Measurements from ENCODE around the gene PPOX.

GRCh38 chr1:161179698-161180097 is 13.5 kb downstream of the PPOX start:
- no peak for TF ChIP-seq CTCF (IDR thresholded peaks at IDR 0.05; ENCODE audit: low read length)
- no peak for TF ChIP-seq EZH2 (IDR thresholded peaks at IDR 0.05; ENCODE audit: borderline replicate concordance, low read length)

Measured in OCI-LY1 (cell line).